ENCODE results near the gene ZNF23.

Gene ZNF23

DNA sequence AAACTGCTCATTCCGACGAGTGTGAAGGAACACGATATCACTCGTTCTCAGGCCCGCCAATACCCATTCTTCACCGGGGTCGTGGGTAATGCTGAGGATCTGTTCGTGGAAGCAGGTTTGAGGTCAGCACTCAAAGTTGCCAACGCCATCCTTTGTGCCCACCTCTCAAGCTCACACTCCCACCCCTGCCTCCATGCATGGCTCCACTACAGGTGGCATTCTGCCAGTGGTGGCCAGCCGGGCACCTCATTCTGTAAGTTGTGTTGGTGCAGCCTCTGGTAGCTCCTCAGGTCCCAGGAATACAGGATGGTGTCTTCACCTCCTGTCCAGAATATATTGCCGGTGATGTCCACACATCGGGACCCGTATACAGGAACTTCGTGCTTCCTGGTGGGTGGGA lies 30.9 kb downstream of the ZNF23 start:
- TF ChIP-seq CTCF (IDR thresholded peaks at IDR 0.05; ENCODE audit: insufficient read depth, low read depth, low read length, missing control alignments), result no peak
- H3K4me3 ChIP-seq (ENCODE audit: low read length), result no peak overlapping the region
- DNase-seq (ENCODE audit: low read depth), result no peak

- no peak overlapping the region for H3K4me3 ChIP-seq (ENCODE audit: low read length)
These were observed 31.3 kb downstream of the ZNF23 start for GRCh38 chr16:71430744-71431143.

GRCh38 chr16:71429581-71429980 lies 32.5 kb downstream of the ZNF23 start:
- TF ChIP-seq CTCF (IDR thresholded peaks at IDR 0.05; ENCODE audit: insufficient read depth, low read depth, low read length, missing control alignments), result no peak
- no peak for DNase-seq (ENCODE audit: low read depth)
- H3K4me3 ChIP-seq (ENCODE audit: low read length), result no peak overlapping the region

More at GRCh38 chr16:71430744-71431143, 31.3 kb downstream of the ZNF23 start:
- no peak for DNase-seq (ENCODE audit: low read depth)
- no peak for TF ChIP-seq CTCF (IDR thresholded peaks at IDR 0.05; ENCODE audit: insufficient read depth, low read depth, low read length, missing control alignments)

GRCh38 chr16:71428883-71429282 lies 33.2 kb downstream of the ZNF23 start:
- no peak for TF ChIP-seq CTCF (IDR thresholded peaks at IDR 0.05; ENCODE audit: insufficient read depth, low read depth, low read length, missing control alignments)
- no peak for DNase-seq (ENCODE audit: low read depth)
- no peak overlapping the region for H3K4me3 ChIP-seq (ENCODE audit: low read length)

- no peak for TF ChIP-seq CTCF (IDR thresholded peaks at IDR 0.05; ENCODE audit: insufficient read depth, low read depth, low read length, missing control alignments)
- no peak for DNase-seq (ENCODE audit: low read depth)
- H3K4me3 ChIP-seq (ENCODE audit: low read length), result no peak overlapping the region
These were observed 33.7 kb downstream of the ZNF23 start for GRCh38 chr16:71428385-71428784.

- no peak for DNase-seq (ENCODE audit: low read depth)
- H3K4me3 ChIP-seq (ENCODE audit: low read length), result peak overlapping the region; percentile 44
- TF ChIP-seq CTCF (IDR thresholded peaks at IDR 0.05; ENCODE audit: insufficient read depth, low read depth, low read length, missing control alignments), result no peak
These were observed 35.0 kb downstream of the ZNF23 start for GRCh38 chr16:71426880-71427615.

All from epithelial cell of esophagus (primary cell).